H9 (cell line): Measurements from ENCODE around the gene FKTN. TPM values are rescaled to one million over a fixed set of nuclear protein-coding genes. Genes with fewer than 3 reads are reported as not detected.

Source experiments
- DNase-seq: peaks from one replicate; pipeline ENCODE4 v3.0.0-alpha.2; 2017
- H2AFZ ChIP-seq: one replicate; pipeline ENCODE4 v1.6.1; 2013; ENCODE audit warnings: mild to moderate bottlenecking, low read length, control low read depth, moderate library complexity
- H2AK5ac ChIP-seq: 2 replicates; pipeline ENCODE4 v1.6.1; 2013; ENCODE audit warnings: low read length, control low read depth, mixed read lengths; ENCODE audit not compliant: insufficient read length
- H2BK120ac ChIP-seq: one replicate; pipeline ENCODE4 v1.6.1; 2013; ENCODE audit warnings: low read depth, mild to moderate bottlenecking, low read length, control low read depth, inconsistent platforms; ENCODE audit not compliant: poor library complexity, severe bottlenecking
- H2BK12ac ChIP-seq: 2 replicates; pipeline ENCODE4 v1.6.1; 2013; ENCODE audit warnings: low read length, control low read depth, mixed read lengths, low read depth; ENCODE audit not compliant: insufficient read length
- H2BK15ac ChIP-seq: 2 replicates; pipeline ENCODE4 v1.6.1; 2013; ENCODE audit warnings: low read depth, low read length, control low read depth
- H2BK20ac ChIP-seq: one replicate; pipeline ENCODE4 v1.6.1; 2013; ENCODE audit warnings: low read depth, mild to moderate bottlenecking, low read length, control low read depth, inconsistent platforms; ENCODE audit not compliant: poor library complexity, severe bottlenecking
- H2BK5ac ChIP-seq: 2 replicates; pipeline ENCODE4 v1.6.1; 2013; ENCODE audit warnings: low read length, control low read depth, mixed read lengths; ENCODE audit not compliant: insufficient read length
- H3K14ac ChIP-seq: 2 replicates; pipeline ENCODE4 v1.6.1; 2013; ENCODE audit warnings: low read length, control low read depth; ENCODE audit not compliant: insufficient read depth
- H3K18ac ChIP-seq: 2 replicates; pipeline ENCODE4 v1.6.1; 2013; ENCODE audit warnings: low read depth, mild to moderate bottlenecking, mixed read lengths, low read length, control low read depth; ENCODE audit not compliant: insufficient read length
- H3K23ac ChIP-seq: 2 replicates; pipeline ENCODE4 v1.6.1; 2013; ENCODE audit warnings: low read length, control low read depth, mixed read lengths, low read depth; ENCODE audit not compliant: insufficient read length
- H3K23me2 ChIP-seq: 2 replicates; pipeline ENCODE4 v1.6.1; 2013; ENCODE audit warnings: low read depth, mild to moderate bottlenecking, mixed read lengths, low read length, control low read depth; ENCODE audit not compliant: insufficient read length, poor library complexity, severe bottlenecking
- H3K27ac ChIP-seq: 2 replicates; pipeline ENCODE4 v1.5.1; 2013; ENCODE audit warnings: low read length, control low read depth, mixed read lengths, low read depth; ENCODE audit not compliant: insufficient read length
- H3K27me3 ChIP-seq: 2 replicates; pipeline ENCODE4 v1.6.1; 2013; ENCODE audit warnings: low read length, control low read depth, inconsistent platforms; ENCODE audit not compliant: insufficient read depth
- H3K4ac ChIP-seq: 2 replicates; pipeline ENCODE4 v1.6.1; 2013; ENCODE audit warnings: low read depth, mild to moderate bottlenecking, control low read depth, inconsistent platforms, low read length, moderate library complexity
- H3K4me1 ChIP-seq: 2 replicates; pipeline ENCODE4 v1.6.1; 2013; ENCODE audit warnings: low read length, control low read depth, inconsistent platforms; ENCODE audit not compliant: insufficient read depth
- H3K4me2 ChIP-seq: 2 replicates; pipeline ENCODE4 v1.6.1; 2013; ENCODE audit warnings: low read length, control low read depth, mixed read lengths; ENCODE audit not compliant: insufficient read length, insufficient read depth
- H3K56ac ChIP-seq: 2 replicates; pipeline ENCODE4 v1.6.1; 2013; ENCODE audit warnings: low read depth, mild to moderate bottlenecking, mixed read lengths, low read length, control low read depth; ENCODE audit not compliant: insufficient read length
- H3K79me1 ChIP-seq: 2 replicates; pipeline ENCODE4 v1.6.1; 2013; ENCODE audit warnings: low read depth, mild to moderate bottlenecking, moderate library complexity, low read length, control low read depth, inconsistent platforms; ENCODE audit not compliant: insufficient read depth, poor library complexity, severe bottlenecking
- H3K79me2 ChIP-seq: 2 replicates; pipeline ENCODE4 v1.6.1; 2013; ENCODE audit warnings: low read length, control low read depth, inconsistent platforms; ENCODE audit not compliant: insufficient read depth
- H3K9ac ChIP-seq: 2 replicates; pipeline ENCODE4 v1.6.1; 2013; ENCODE audit warnings: low read length, control low read depth, mixed read lengths; ENCODE audit not compliant: insufficient read length; ENCODE audit errors: extremely low read depth
- H3K9me3 ChIP-seq: one replicate; pipeline ENCODE4 v1.6.1; 2013; ENCODE audit warnings: low read depth, low read length, inconsistent platforms; ENCODE audit not compliant: control insufficient read depth
- H3T11ph ChIP-seq: one replicate; pipeline ENCODE4 v1.6.1; 2013; ENCODE audit warnings: mild to moderate bottlenecking, low read length, control low read depth, inconsistent platforms
- H4K20me1 ChIP-seq: one replicate; pipeline ENCODE4 v1.6.1; 2013; ENCODE audit not compliant: control insufficient read depth, insufficient read length, insufficient read depth
- H4K5ac ChIP-seq: 2 replicates; pipeline ENCODE4 v1.6.1; 2013; ENCODE audit warnings: low read depth, mild to moderate bottlenecking, mixed read lengths, low read length, control low read depth; ENCODE audit not compliant: insufficient read length
- H4K8ac ChIP-seq: replicated peaks from 2 replicates; pipeline ENCODE4 v1.6.1; 2013; ENCODE audit warnings: low read length, control low read depth, mixed read lengths, low read depth; ENCODE audit not compliant: insufficient read length
- H4K91ac ChIP-seq: 2 replicates; pipeline ENCODE4 v1.6.1; 2013; ENCODE audit warnings: low read depth, mild to moderate bottlenecking, moderate library complexity, mixed read lengths, low read length, control low read depth; ENCODE audit not compliant: insufficient read length
- H3K27ac Mint-ChIP-seq, 3 experiments: 2 replicates in 2 of 3; 3 replicates in 1 of 3; pipeline ENCODE4 v1.8.0; 2020 to 2021; ENCODE audit warnings: mixed read lengths in 3 of 3, mild to moderate bottlenecking in 1 of 3, moderate library complexity in 1 of 3
- H3K27me3 Mint-ChIP-seq: 2 replicates; pipeline ENCODE4 v1.8.0; 2021; ENCODE audit warnings: low read depth, mild to moderate bottlenecking, moderate library complexity, mixed read lengths
- H3K36me3 Mint-ChIP-seq, 3 experiments: 2 replicates in 2 of 3; 3 replicates in 1 of 3; pipeline ENCODE4 v1.8.0; 2020 to 2021; ENCODE audit warnings: low read depth in 3 of 3, mixed read lengths in 3 of 3; ENCODE audit not compliant: insufficient read depth in 1 of 3
- H3K4me1 Mint-ChIP-seq, 2 experiments: 2 replicates each; pipeline ENCODE4 v1.8.0; 2020; ENCODE audit warnings: mixed read lengths in 2 of 2
- H3K4me3 Mint-ChIP-seq, 2 experiments: 2 replicates in 1 of 2; 3 replicates in 1 of 2; pipeline ENCODE4 v1.8.0; 2020 to 2021; ENCODE audit warnings: mild to moderate bottlenecking in 2 of 2, mixed read lengths in 2 of 2, moderate library complexity in 1 of 2
- H3K9me3 Mint-ChIP-seq, 2 experiments: 2 replicates in 1 of 2; 3 replicates in 1 of 2; pipeline ENCODE4 v1.8.0; 2020; ENCODE audit warnings: mild to moderate bottlenecking in 2 of 2, mixed read lengths in 2 of 2, moderate library complexity in 1 of 2
- CTCF ChIP-seq: fragments of 200-600 bp; sonication (generic); conservative IDR thresholded peaks from 3 replicates; pipeline ENCODE4 v1.8.0; 2021; ENCODE audit warnings: antibody characterized with exemption, mild to moderate bottlenecking
- WGBS: extraction: QIAGEN DNeasy Blood & Tissue Kit; methylation state at CpG from one replicate; pipeline ENCODE4 v1.1.7; 2013; ENCODE audit warnings: missing lambda C conversion rate, low lambda C conversion rate, mixed read lengths; ENCODE audit not compliant: insufficient read length; ENCODE audit errors: extremely low coverage; 5-methylcytosine and 5-hydroxymethylcytosine counted together
- total RNA-seq: library from RNA; stranded (reverse); gene quantifications from 2 replicates; pipeline ENCODE4 v1.2.1, GENCODE V29; 2021

Gene FKTN
- total RNA-seq, 1 experiment from 2014 or later, result 14.3 TPM

DNA sequence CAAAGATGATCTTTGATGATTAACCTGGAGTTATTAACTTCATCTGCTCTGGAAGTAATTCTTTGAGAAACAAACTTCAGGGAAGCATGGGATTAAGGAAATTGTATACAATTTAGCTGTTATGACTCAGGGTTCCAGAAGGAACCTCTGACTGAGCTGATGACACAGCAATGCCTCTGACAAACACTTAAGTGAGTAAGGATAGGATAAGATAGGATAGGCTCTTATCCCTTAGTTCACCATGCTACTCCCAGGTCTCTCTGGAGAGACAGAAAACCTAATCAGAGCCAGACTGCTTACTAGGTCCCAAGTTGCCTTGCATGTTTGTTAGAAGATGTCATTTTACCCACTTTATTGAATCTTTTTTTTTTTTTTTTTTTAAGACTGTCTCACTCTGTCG lies 123.8 kb downstream of the FKTN start:
- no peak for TF ChIP-seq CTCF
- Histone ChIP-seq H3K27ac (no peak overlapping the region), H3K79me1 (no peaks in the 10 kb centered on the region), H2BK5ac (no peak overlapping the region), H3K18ac (no peak overlapping the region), H3K4ac (no peak overlapping the region), H3K9me3 (no peaks in the 10 kb centered on the region), H2AK5ac (no peak overlapping the region), H3K56ac (no peak overlapping the region), H2BK120ac (no peak overlapping the region), H3K23me2 (no peaks in the 10 kb centered on the region), H4K5ac (no peak overlapping the region), H4K8ac (no peak overlapping the region), H3K27me3 (no peaks in the 10 kb centered on the region), H3K9ac (no peak overlapping the region), H4K20me1 (no peaks in the 10 kb centered on the region), H3K23ac (no peak overlapping the region), H2AFZ (no peak overlapping the region), H3K4me1 (no peaks in the 10 kb centered on the region), H2BK15ac (no peak overlapping the region), H4K91ac (no peak overlapping the region), H3T11ph (no peak overlapping the region), H2BK20ac (no peak overlapping the region), H3K14ac (no peak overlapping the region), H2BK12ac (no peak overlapping the region), H3K79me2 (no peaks in the 10 kb centered on the region), H3K4me2 (no peak overlapping the region)
- peaks cover 4% of the 10 kb centered on the region; the same call in 1 of the 2 replicates for H3K27me3 Mint-ChIP-seq
- H3K4me1 Mint-ChIP-seq, result peaks cover 24 to 38% of the 10 kb centered on the region in 2 experiments
- no peak for DNase-seq
- no peaks in the 10 kb centered on the region for H3K9me3 Mint-ChIP-seq
- no peaks in the 10 kb centered on the region for H3K36me3 Mint-ChIP-seq
- H3K27ac Mint-ChIP-seq, result no peak overlapping the region
- H3K4me3 Mint-ChIP-seq, result no peak overlapping the region
- whole genome bisulfite sequencing, result no CpG with 5 or more reads among the region's 1 CpG
